ENCODE data around the gene TM4SF4. TPM values are rescaled to one million over a fixed set of nuclear protein-coding genes. Genes with fewer than 3 reads are reported as not detected.

Gene TM4SF4
- total and polyA plus RNA-seq, 11 donors: not detected

DNA sequence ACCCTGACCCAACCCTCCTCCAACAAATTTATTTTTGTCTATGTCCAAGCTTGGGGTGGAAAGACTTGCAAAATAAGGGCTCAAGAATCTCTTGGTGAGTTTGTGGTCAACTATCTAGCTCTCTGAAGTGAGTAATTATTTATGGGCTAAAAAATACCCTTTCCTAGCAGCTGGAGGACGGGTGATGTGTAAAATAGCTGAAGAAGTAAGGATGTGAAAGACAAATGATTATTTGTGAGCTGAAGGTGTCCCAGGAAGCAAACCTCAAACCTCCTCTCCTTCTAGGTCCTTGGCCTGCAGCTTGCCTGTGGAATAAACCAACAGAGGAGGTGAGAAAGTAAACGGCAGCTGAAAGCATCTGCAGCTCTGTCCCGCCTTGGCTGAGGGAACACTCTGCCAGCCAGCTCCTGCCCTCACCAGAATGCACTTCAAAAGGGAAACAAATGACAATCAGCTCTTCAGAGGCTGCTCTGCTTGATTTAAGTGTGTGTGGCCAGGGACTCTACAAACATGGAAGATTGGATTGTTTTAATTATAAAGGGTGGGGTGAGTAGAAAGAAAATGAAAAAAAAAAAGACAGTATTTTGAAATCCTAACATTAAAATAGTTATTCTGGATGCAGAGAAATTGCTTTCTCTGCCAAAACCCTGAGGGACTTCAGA is 60.3 kb downstream of the TM4SF4 start:
- Histone ChIP-seq H3K27me3 (no peaks in the 10 kb centered on the region), H3K9me3 (no peaks in the 10 kb centered on the region), H3K36me3 (no peaks in the 10 kb centered on the region), H3K27ac (peak overlapping the region in 9 of 12 donors; percentile 5 to 63 (median 22)), H3K4me3 (no peak overlapping the region), H3K4me1 (peaks cover 0 to 75% (median 46%) of the 10 kb centered on the region in 12 donors)
- intact Hi-C loops (cut with DNase I): loop anchor here in 7 of 10 donors (5.0 to 10.0 kb wide), 5 partner anchors 42 to 237 kb away; partner anchors contain the start of gene WWTR1 (in 6 of the 7)
- peak in 1 of 5 donors; percentile 38 for DNase-seq
- TF ChIP-seq, protein P1, sequence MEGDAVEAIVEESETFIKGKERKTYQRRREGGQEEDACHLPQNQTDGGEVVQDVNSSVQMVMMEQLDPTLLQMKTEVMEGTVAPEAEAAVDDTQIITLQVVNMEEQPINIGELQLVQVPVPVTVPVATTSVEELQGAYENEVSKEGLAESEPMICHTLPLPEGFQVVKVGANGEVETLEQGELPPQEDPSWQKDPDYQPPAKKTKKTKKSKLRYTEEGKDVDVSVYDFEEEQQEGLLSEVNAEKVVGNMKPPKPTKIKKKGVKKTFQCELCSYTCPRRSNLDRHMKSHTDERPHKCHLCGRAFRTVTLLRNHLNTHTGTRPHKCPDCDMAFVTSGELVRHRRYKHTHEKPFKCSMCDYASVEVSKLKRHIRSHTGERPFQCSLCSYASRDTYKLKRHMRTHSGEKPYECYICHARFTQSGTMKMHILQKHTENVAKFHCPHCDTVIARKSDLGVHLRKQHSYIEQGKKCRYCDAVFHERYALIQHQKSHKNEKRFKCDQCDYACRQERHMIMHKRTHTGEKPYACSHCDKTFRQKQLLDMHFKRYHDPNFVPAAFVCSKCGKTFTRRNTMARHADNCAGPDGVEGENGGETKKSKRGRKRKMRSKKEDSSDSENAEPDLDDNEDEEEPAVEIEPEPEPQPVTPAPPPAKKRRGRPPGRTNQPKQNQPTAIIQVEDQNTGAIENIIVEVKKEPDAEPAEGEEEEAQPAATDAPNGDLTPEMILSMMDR (IDR thresholded peaks at IDR 0.05): no peak
- TF ChIP-seq POLR2A (IDR thresholded peaks at IDR 0.05): no peak
- WGBS, 4 donors: 37 to 47% (median 45%) methylated on average over 3 of the region's 3 CpGs
- ATAC-seq: peak; percentile 40 to 50 (median 44)

DNA sequence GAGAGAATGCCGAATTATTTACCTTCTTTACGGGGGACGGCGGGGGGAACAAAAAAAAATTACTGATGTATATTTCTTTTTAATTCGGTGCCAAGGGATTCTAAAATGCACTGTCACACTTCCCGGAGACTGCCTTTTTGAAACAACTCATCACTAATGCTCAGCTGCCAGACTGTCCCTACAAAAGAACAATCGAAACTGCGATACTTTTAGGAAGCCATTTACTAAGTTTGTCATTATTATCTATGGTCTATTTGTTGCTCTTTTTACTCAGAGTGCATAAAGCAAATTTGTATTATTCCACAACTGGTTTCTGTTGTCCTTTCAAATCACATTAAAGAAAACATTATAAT is 60.8 kb downstream of the TM4SF4 start:
- H3K27ac ChIP-seq: peak overlapping the region in 7 of 12 donors; percentile 5 to 63 (median 31)
- DNase-seq (no peak), ATAC-seq (no peak)
- H3K36me3 ChIP-seq: no peaks in the 10 kb centered on the region
- no peak for TF ChIP-seq POLR2A (IDR thresholded peaks at IDR 0.05)
- TF ChIP-seq, protein P1 (IDR thresholded peaks at IDR 0.05): no peak
- H3K27me3 ChIP-seq: no peaks in the 10 kb centered on the region
- WGBS, 4 donors: 57 to 71% (median 65%) methylated on average over 8 of the region's 8 CpGs
- no peak overlapping the region for H3K4me3 ChIP-seq
- H3K4me1 ChIP-seq: peaks cover 0 to 75% (median 46%) of the 10 kb centered on the region in 12 donors
- no peaks in the 10 kb centered on the region for H3K9me3 ChIP-seq
- intact Hi-C loops (cut with DNase I): loop anchor here in 2 of 10 donors (5.0 to 10.0 kb wide), 2 partner anchors 119 to 122 kb away; partner anchors contain the start of gene WWTR1 (in 2 of the 2)

DNA sequence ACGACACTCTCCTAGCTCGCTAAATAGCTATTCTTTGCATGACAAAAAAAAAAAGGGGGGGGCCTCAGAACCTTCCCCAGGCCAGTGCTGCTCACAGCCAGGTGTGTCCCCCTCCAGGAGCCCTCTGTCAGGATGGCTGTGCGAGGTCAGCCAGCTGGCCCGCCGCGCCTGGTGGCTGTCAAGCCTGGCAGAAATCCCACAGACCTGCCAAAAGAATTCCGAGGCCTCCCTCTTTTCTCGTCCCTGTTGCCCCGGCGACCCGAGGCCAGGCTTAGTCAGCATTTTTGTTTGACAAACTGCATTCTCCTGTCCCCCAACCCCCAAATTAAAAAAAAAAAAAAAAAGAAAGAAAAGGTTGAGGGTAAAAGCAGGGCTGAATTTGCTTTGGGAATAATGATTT is 61.9 kb downstream of the TM4SF4 start:
- WGBS, 4 donors: 13 to 32% (median 17%) methylated on average over 11 of the region's 11 CpGs
- no peaks in the 10 kb centered on the region for H3K9me3 ChIP-seq
- intact Hi-C loops (cut with DNase I): loop anchor here in 2 of 10 donors (5.0 to 10.0 kb wide), 2 partner anchors 118 to 121 kb away; partner anchors contain the start of gene WWTR1 (in 2 of the 2)
- DNase-seq (peak; percentile 75 to 86 (median 80)), ATAC-seq (peak; percentile 82 to 85 (median 84))
- H3K4me1 ChIP-seq: peaks cover 0 to 73% (median 43%) of the 10 kb centered on the region in 12 donors
- H3K27ac ChIP-seq: peak overlapping the region in 5 of 12 donors; percentile 7 to 63 (median 20)
- H3K4me3 ChIP-seq: no peak overlapping the region
- H3K27me3 ChIP-seq: no peaks in the 10 kb centered on the region
- H3K36me3 ChIP-seq: peaks cover 0 to 8% (median 4%) of the 10 kb centered on the region in 9 donors
- no peak for TF ChIP-seq POLR2A (IDR thresholded peaks at IDR 0.05)
- TF ChIP-seq, protein P1 (IDR thresholded peaks at IDR 0.05): no peak

DNA sequence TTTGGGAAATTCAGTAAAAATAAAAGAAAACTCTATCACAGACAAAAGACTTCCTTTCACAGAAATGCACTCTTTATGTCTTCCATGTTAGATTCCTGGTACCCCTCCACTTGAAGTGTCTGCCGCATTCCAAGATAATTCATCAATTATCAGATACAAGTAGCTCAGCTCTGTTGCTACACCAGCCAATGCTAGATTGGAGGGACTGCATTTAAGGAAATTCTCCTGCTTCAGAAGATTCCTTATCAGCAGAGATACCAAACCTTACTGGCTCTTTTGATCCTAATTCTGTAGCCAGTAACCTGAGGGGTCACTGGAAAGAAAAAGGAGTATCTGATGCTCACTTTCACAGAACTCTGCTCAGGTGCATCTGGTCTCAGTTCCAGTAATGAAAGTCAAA is 63.9 kb downstream of the TM4SF4 start:
- TF ChIP-seq POLR2A (IDR thresholded peaks at IDR 0.05): no peak
- TF ChIP-seq, protein P1 (IDR thresholded peaks at IDR 0.05): no peak
- intact Hi-C loops (cut with DNase I): loop anchor here in 2 of 10 donors (5.0 to 10.0 kb wide), 2 partner anchors 116 to 119 kb away; partner anchors contain the start of gene WWTR1 (in 2 of the 2)
- peaks cover 0 to 63% (median 38%) of the 10 kb centered on the region in 12 donors for H3K4me1 ChIP-seq

More for the DNA sequence above, 63.9 kb downstream of the TM4SF4 start:
- DNase-seq (no peak), ATAC-seq (no peak)
- H3K9me3 ChIP-seq: no peaks in the 10 kb centered on the region
- no peak overlapping the region for H3K27ac ChIP-seq
- H3K4me3 ChIP-seq: no peak overlapping the region
- H3K36me3 ChIP-seq: peaks cover 0 to 17% (median 12%) of the 10 kb centered on the region in 9 donors
- WGBS, 4 donors: 86 to 91% (median 90%) methylated on average over 1 of the region's 1 CpG
- H3K27me3 ChIP-seq: no peaks in the 10 kb centered on the region
